ENCODE data around the gene C16orf86. TPM values are rescaled to one million over a fixed set of nuclear protein-coding genes. Genes with fewer than 3 reads are reported as not detected.

C16orf86 gene, protein sequence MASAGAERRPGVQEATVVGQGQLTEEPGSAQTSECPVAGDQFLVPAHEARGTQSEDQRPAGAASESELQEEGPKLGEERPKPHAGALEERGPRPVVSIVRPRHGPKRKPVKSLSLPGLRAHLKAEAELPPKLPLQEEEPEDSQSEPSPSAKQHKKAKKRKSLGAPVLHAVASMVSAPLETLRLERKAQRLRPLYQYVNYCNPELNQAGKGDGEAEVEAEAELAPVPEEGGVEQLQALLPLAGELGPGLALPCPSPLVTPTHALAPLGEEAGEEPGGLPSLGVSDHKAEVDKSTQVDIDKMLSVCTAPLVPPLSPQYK
- total RNA-seq: 1 to 10 TPM; 2.9 to 4.3 TPM

GRCh38 chr16:67666559-67667452 is at the start of gene C16orf86, which contains the start of gene ENKD1:
Gene C16orf86 (plus strand): TSS chr16:67666814. CDS start chr16:67666971, 157 bp downstream.
Gene ENKD1 (minus strand): TSS chr16:67666750. CDS start chr16:67666442, 308 bp downstream.
- Mint-ChIP-seq H3K4me3 (peak within 1 kb of the TSS; percentile 86), H3K9me3 (no peaks in the 10 kb centered on the region), H3K27me3 (no peaks in the 10 kb centered on the region), H3K36me3 (ENCODE audit: low read depth) (no peaks in the 10 kb centered on the region), H3K4me1 (peaks cover 27% of the 10 kb centered on the region), H3K27ac (peak within 1 kb of the TSS; percentile 47)
- ChIA-PET CTCF (interaction anchor here (1.0 to 16.7 kb wide), 17 partner anchors 22 to 374 kb away, joined by 3 to 179 read pairs (median 4); partner anchors contain the start of genes ATP6V0D1, CARMIL2 and CTCF), POLR2A (interaction anchor here (1.0 to 3.7 kb wide), 12 partner anchors 8 to 186 kb away, joined by 3 to 15 read pairs (median 5); partner anchors contain the start of genes ATP6V0D1, CARMIL2, CTCF and GFOD2)
- peak; percentile 87 for DNase-seq

GRCh38 chr16:67628216-67628615 is 38.4 kb upstream of the C16orf86 start:
- ChIA-PET CTCF (interaction anchor here (0.6 to 3.0 kb wide), 5 partner anchors 11 to 107 kb away, joined by 3 to 9 read pairs (median 4); no protein-coding TSS in a partner anchor), POLR2A (interaction anchor here (0.9 kb wide), 1 partner anchor 16 kb away, joined by 3 read pairs; the partner anchor contains the start of gene CARMIL2)
- Mint-ChIP-seq H3K4me3 (no peak overlapping the region), H3K27ac (no peak overlapping the region), H3K4me1 (no peaks in the 10 kb centered on the region), H3K27me3 (no peaks in the 10 kb centered on the region), H3K9me3 (no peaks in the 10 kb centered on the region), H3K36me3 (ENCODE audit: low read depth) (peaks cover 59% of the 10 kb centered on the region)
- no peak for DNase-seq

- H3K36me3 Mint-ChIP-seq (ENCODE audit: low read depth): peaks cover 51% of the 10 kb centered on the region
- POLR2A ChIA-PET: interaction anchor here (1.3 kb wide), 1 partner anchor 12 kb away, joined by 6 read pairs; the partner anchor contains the start of gene CARMIL2
- no peaks in the 10 kb centered on the region for H3K4me1 Mint-ChIP-seq
- no peaks in the 10 kb centered on the region for H3K27me3 Mint-ChIP-seq
- no peak for DNase-seq
- CTCF ChIA-PET: interaction anchor here (0.6 to 2.8 kb wide), 8 partner anchors 11 to 112 kb away, joined by 3 to 11 read pairs (median 6); partner anchors contain the start of genes CARMIL2 and CTCF
- peak overlapping the region; percentile 21 for H3K27ac Mint-ChIP-seq
- H3K9me3 Mint-ChIP-seq: no peaks in the 10 kb centered on the region
- H3K4me3 Mint-ChIP-seq: no peak overlapping the region
These were observed 34.0 kb upstream of the C16orf86 start for GRCh38 chr16:67632415-67633172.

DNA sequence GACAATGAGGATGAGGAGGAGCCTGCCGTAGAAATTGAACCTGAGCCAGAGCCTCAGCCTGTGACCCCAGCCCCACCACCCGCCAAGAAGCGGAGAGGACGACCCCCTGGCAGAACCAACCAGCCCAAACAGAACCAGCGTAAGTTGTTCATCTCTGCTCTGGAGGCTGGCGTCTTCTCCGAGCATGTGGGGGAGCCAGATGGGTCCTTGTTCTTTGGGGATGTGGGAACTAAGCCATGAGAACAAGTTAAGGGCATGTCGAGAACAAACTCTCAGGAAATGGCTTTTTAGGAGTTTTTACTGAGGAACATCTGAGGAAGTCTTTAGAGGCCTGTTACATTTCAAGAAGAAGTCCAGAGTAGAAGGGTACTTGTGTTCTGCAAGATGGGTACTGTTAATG is 29.9 kb upstream of the C16orf86 start:
- ChIA-PET CTCF (interaction anchor here (0.7 kb wide), 1 partner anchor 116 kb away, joined by 3 read pairs; no protein-coding TSS in a partner anchor), POLR2A (no interaction called here)
- Mint-ChIP-seq H3K27me3 (no peaks in the 10 kb centered on the region), H3K4me1 (no peaks in the 10 kb centered on the region), H3K36me3 (ENCODE audit: low read depth) (peaks cover 47% of the 10 kb centered on the region), H3K27ac (no peak overlapping the region), H3K4me3 (no peak overlapping the region), H3K9me3 (no peaks in the 10 kb centered on the region)
- no peak for DNase-seq

DNA sequence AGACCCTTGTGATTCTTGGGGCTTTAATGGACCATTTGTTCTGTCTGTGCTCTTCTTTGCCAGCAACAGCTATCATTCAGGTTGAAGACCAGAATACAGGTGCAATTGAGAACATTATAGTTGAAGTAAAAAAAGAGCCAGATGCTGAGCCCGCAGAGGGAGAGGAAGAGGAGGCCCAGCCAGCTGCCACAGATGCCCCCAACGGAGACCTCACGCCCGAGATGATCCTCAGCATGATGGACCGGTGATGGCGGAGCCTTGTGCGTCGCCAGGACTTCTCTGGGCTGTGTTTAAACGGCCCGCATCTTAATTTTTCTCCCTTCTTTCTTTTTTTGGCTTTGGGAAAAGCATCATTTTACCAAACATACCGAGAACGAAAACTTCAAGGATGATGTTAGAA is 29.0 kb upstream of the C16orf86 start:
- CTCF ChIA-PET: interaction anchor here (0.6 to 1.6 kb wide), 4 partner anchors 73 to 482 kb away, joined by 3 to 6 read pairs (median 3); no protein-coding TSS in a partner anchor
- H3K4me3 Mint-ChIP-seq: no peak overlapping the region
- H3K27me3 Mint-ChIP-seq: no peaks in the 10 kb centered on the region
- no peaks in the 10 kb centered on the region for H3K4me1 Mint-ChIP-seq
- H3K27ac Mint-ChIP-seq: no peak overlapping the region
- no peaks in the 10 kb centered on the region for H3K9me3 Mint-ChIP-seq
- POLR2A ChIA-PET: no interaction called here
- H3K36me3 Mint-ChIP-seq (ENCODE audit: low read depth): peaks cover 39% of the 10 kb centered on the region
- no peak for DNase-seq

- Mint-ChIP-seq H3K27me3 (no peaks in the 10 kb centered on the region), H3K4me1 (peaks cover 24% of the 10 kb centered on the region), H3K9me3 (no peaks in the 10 kb centered on the region), H3K36me3 (ENCODE audit: low read depth) (peaks cover 30% of the 10 kb centered on the region), H3K4me3 (no peak overlapping the region), H3K27ac (no peak overlapping the region)
- no peak for DNase-seq
- ChIA-PET POLR2A (interaction anchor here (1.3 to 7.8 kb wide), 4 partner anchors 16 to 121 kb away, joined by 3 to 107 read pairs (median 11); partner anchors contain the start of gene CTCF), CTCF (interaction anchor here (0.9 to 8.8 kb wide), 6 partner anchors 80 to 161 kb away, joined by 3 to 140 read pairs (median 40); partner anchors contain the start of genes ATP6V0D1 and CTCF)
These were observed 24.6 kb upstream of the C16orf86 start for GRCh38 chr16:67641779-67642708.

DNA sequence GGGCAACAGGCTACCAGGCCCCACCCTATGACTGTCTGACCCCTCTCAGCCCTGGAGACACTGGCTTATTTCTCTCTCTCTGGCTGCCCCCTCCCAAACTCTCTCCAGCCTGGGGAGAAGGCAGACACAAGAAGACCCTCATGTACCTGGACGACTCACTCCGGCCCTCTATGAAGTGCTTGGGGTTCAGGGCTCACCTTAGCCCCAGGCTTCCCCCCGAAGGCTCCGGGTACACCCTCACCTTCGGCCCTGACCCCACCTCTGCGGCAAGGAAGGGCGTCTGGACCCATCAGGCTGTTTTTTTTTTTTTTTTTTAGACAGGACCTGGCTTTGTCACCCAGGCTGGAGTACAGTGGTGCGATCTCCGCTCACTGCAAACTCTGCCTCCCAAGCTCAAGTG is 22.6 kb upstream of the C16orf86 start:
- ChIA-PET CTCF (interaction anchor here (0.8 to 8.8 kb wide), 26 partner anchors 12 to 292 kb away, joined by 3 to 140 read pairs (median 8); partner anchors contain the start of genes ACD, ATP6V0D1, C16orf86 and CTCF), POLR2A (interaction anchor here (1.1 to 7.8 kb wide), 7 partner anchors 15 to 164 kb away, joined by 3 to 109 read pairs (median 19); partner anchors contain the start of genes ACD, CTCF and PARD6A)
- Mint-ChIP-seq H3K27ac (peak overlapping the region; percentile 63), H3K4me3 (peak overlapping the region; percentile 67), H3K9me3 (no peaks in the 10 kb centered on the region), H3K27me3 (no peaks in the 10 kb centered on the region), H3K36me3 (ENCODE audit: low read depth) (peaks cover 22% of the 10 kb centered on the region), H3K4me1 (peaks cover 27% of the 10 kb centered on the region)
- no peak for DNase-seq

DNA sequence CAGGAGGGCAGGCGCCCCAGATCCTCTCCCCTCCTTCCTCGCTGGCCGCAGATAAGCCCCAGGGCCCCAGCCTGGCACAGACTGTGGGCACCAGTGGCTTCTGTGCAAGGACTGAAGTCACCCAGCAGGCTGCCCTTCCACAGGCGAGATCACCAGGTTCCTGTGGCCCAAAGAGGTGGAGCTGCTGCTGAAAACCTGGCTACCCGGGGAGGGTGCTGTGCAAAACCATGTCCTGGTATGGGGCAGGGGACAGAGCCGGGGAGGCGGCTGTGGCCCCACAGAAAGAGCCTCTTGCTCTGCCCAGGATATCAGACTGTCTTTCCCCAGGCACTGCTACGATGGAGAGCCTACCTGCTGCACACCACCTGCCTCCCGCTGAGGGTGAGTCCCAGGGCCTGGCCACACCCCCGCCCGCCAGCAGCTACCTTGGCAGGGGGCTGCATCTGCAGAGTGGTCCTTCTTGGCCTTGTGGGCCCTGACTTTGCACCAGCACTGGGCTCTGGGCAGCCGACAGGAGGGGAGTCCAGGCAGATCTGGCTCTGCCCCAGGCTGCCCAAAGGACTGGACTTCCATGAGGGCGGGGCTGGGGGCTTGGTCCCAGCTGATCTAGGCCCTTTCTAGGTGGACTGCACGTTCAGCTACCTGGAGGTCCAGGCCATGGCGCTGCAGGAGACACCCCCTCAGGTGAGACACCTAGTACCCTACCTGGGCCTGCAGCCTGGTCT is 21.1 kb upstream of the C16orf86 start:
- H3K4me3 Mint-ChIP-seq: peak overlapping the region; percentile 92
- ChIA-PET CTCF (interaction anchor here (0.5 to 8.8 kb wide), 37 partner anchors 10 to 199 kb away, joined by 3 to 140 read pairs (median 6); partner anchors contain the start of genes ACD, ATP6V0D1, C16orf86 and CTCF), POLR2A (interaction anchor here (0.6 to 7.8 kb wide), 19 partner anchors 13 to 290 kb away, joined by 3 to 109 read pairs (median 4); partner anchors contain the start of genes ACD, ATP6V0D1, CTCF and EDC4)
- peaks cover 29% of the 10 kb centered on the region for H3K4me1 Mint-ChIP-seq
- peak overlapping the region; percentile 95 for H3K27ac Mint-ChIP-seq
- DNase-seq: peak; percentile 47
- peaks cover 34% of the 10 kb centered on the region for H3K36me3 Mint-ChIP-seq (ENCODE audit: low read depth)
- H3K27me3 Mint-ChIP-seq: no peaks in the 10 kb centered on the region
- H3K9me3 Mint-ChIP-seq: no peaks in the 10 kb centered on the region

- ChIA-PET CTCF (interaction anchor here (0.9 to 8.8 kb wide), 3 partner anchors 16 to 127 kb away, joined by 4 to 140 read pairs (median 5); no protein-coding TSS in a partner anchor), POLR2A (interaction anchor here (1.3 to 7.8 kb wide), 4 partner anchors 12 to 289 kb away, joined by 3 to 109 read pairs (median 92); partner anchors contain the start of genes ACD, CTCF and PARD6A)
- H3K9me3 Mint-ChIP-seq: no peaks in the 10 kb centered on the region
- H3K36me3 Mint-ChIP-seq (ENCODE audit: low read depth): peaks cover 47% of the 10 kb centered on the region
- H3K4me3 Mint-ChIP-seq: no peak overlapping the region
- DNase-seq: no peak
- peak overlapping the region; percentile 52 for H3K27ac Mint-ChIP-seq
- no peaks in the 10 kb centered on the region for H3K27me3 Mint-ChIP-seq
- H3K4me1 Mint-ChIP-seq: peaks cover 33% of the 10 kb centered on the region
These were observed 19.4 kb upstream of the C16orf86 start for GRCh38 chr16:67647111-67647651.

- CTCF ChIA-PET: interaction anchor here (0.9 to 8.8 kb wide), 3 partner anchors 11 to 127 kb away, joined by 4 to 140 read pairs (median 4); no protein-coding TSS in a partner anchor
- POLR2A ChIA-PET: interaction anchor here (4.0 to 7.8 kb wide), 3 partner anchors 11 to 103 kb away, joined by 77 to 109 read pairs (median 107); partner anchors contain the start of genes ACD, CTCF and PARD6A
- Mint-ChIP-seq H3K27ac (no peak overlapping the region), H3K27me3 (no peaks in the 10 kb centered on the region), H3K36me3 (ENCODE audit: low read depth) (peaks cover 49% of the 10 kb centered on the region), H3K9me3 (no peaks in the 10 kb centered on the region), H3K4me3 (no peak overlapping the region), H3K4me1 (peaks cover 33% of the 10 kb centered on the region)
- DNase-seq: no peak
These were observed 18.9 kb upstream of the C16orf86 start for GRCh38 chr16:67647681-67648080.

Data from activated CD4-positive, alpha-beta memory T cell treated with anti-CD3 and anti-CD28 coated beads, Interleukin-2, amount 10 ng/mL, durations not matched to agents 7 days and 5 days (primary cell).